CD4-positive, alpha-beta T cell treated with Interleukin-4 for 1 hour (primary cell): ENCODE data around the gene CADM2.

ENCODE experiments used
- DNase-seq, 2 donors: peaks; one replicate each; pipeline ENCODE4 v3.0.0-alpha.2; 2020 to 2022

The CADM2 gene

GRCh38 chr3:85342915-85343314 lies 384.1 kb downstream of the CADM2 start:
- DNase-seq, result no peak

- DNase-seq, result no peak
These were observed 396.8 kb downstream of the CADM2 start for GRCh38 chr3:85355572-85355971.

- DNase-seq, result no peak
These were observed 402.1 kb downstream of the CADM2 start for GRCh38 chr3:85360742-85361387.

GRCh38 chr3:85364296-85364909 lies 405.6 kb downstream of the CADM2 start:
- DNase-seq, result no peak

GRCh38 chr3:85370341-85370740 lies 411.6 kb downstream of the CADM2 start:
- DNase-seq, result no peak

DNA sequence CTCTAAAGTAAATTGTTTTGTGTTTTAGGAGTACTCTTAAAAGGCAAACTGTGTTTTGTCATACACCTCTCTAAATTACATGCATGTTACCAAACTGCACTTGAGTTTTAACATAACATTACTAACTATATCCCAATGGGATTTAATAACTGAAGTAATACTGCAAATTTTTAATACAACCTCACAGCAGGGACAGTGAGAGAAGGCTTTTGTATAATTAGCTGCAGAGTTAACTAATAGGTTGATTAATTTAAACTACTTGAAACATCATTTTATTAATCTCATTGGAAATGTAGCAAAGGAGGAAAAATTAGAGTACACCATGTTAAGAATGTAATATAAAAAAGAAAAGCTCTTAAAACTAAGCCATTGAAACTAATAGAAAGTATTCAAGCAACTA lies 417.3 kb downstream of the CADM2 start:
- no peak for DNase-seq

GRCh38 chr3:85377115-85377514 lies 418.3 kb downstream of the CADM2 start:
- no peak for DNase-seq

GRCh38 chr3:85384372-85384771 lies 425.6 kb downstream of the CADM2 start:
- no peak for DNase-seq

DNA sequence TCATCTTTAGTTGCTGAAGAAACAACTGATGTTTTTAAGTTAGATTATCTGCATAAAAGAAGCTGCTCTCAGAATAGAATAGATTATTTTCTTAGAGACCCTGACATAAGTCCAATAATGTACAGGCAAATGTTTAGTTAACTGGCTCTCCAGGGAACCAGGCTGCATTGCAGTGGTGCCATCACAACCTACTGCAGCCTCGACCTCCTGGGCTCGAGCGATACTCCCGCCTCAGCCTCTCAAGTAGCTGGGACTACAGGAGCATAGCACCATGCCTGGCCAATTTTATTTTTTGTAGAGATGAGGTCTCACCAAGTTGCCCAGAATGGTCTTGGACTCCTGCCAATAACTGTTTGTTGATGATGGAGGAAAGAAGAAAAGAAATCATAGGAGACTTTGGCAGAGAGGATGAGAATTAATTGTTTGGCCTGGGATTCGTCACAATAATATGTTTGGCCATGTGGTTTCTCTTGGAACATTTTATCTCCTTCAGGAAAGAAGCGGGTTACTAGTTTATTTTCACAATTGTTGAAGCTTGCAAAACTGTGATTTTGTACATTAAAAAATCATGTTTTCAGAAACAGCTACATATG lies 429.2 kb downstream of the CADM2 start:
- DNase-seq, result no peak

DNA sequence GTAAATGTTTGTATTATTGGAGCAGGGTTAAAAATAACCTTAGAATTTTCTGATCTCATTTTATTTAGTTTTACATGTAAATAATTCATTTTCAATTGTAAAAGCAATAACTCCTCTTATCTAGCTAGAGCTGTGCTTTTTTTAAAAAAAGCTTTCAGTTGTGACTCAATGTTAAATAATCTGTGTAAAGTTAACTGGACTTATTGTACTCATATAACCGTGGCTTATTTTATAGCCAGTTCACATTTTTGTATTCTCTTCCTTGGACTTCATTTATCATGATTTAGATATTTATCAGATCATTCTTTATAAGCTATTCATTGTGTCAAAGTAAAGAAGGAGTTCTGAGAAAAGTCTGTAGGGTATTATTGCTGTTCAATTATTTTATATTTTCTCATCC lies 435.6 kb downstream of the CADM2 start:
- DNase-seq, result no peak

GRCh38 chr3:85397434-85397833 lies 438.6 kb downstream of the CADM2 start:
- no peak for DNase-seq

GRCh38 chr3:85426121-85426520 lies 467.3 kb downstream of the CADM2 start:
- DNase-seq, result no peak

- no peak for DNase-seq
These were observed 468.7 kb downstream of the CADM2 start for GRCh38 chr3:85427467-85427866.

GRCh38 chr3:85432081-85432480 lies 473.3 kb downstream of the CADM2 start:
- no peak for DNase-seq

GRCh38 chr3:85433319-85433718 lies 474.5 kb downstream of the CADM2 start:
- DNase-seq, result no peak

GRCh38 chr3:85455561-85456200 lies 496.9 kb downstream of the CADM2 start:
- no peak for DNase-seq

DNA sequence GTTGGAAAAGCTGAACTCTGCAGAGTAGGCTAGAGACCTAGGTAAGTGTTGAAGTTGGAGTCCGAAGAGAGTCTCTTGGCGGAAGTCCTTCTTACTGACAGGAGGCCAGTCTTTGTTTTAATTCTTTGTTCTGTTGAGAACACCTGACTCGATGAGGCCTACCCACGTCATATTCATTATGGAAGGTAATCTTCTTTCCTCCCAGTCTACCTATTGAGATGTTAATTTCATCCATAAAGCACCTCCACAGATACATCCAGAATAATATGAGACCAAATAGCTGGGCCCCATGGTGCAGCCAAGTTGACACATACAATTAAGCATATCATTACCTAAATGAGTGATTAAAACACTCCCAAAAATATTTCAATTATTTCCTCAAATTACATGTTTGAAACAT lies 515.5 kb downstream of the CADM2 start:
- no peak for DNase-seq

DNA sequence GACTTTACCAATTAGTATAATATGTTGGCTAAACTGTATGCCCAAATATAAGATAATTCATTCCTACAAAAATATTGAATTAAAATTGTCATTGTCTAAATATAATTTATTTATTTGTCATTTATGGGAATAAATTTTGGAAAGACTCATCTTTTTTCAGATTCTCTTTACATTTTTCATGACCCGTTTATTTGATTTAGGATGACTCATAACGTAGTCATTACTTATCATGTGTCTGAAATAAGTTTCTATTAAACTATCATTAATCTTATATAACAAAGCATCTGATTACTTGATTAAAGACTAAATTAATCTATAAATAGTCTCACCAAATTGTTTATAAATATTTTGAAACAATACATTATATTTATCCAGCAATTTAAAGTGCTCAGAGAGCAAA lies 516.6 kb downstream of the CADM2 start:
- DNase-seq, result no peak

GRCh38 chr3:85476891-85477495 lies 518.2 kb downstream of the CADM2 start:
- DNase-seq, result no peak

- DNase-seq, result no peak
These were observed 522.8 kb downstream of the CADM2 start for GRCh38 chr3:85481411-85482212.

GRCh38 chr3:85482213-85482490 lies 523.4 kb downstream of the CADM2 start:
- no peak for DNase-seq

- DNase-seq, result no peak
These were observed 525.2 kb downstream of the CADM2 start for GRCh38 chr3:85483986-85484385.

DNA sequence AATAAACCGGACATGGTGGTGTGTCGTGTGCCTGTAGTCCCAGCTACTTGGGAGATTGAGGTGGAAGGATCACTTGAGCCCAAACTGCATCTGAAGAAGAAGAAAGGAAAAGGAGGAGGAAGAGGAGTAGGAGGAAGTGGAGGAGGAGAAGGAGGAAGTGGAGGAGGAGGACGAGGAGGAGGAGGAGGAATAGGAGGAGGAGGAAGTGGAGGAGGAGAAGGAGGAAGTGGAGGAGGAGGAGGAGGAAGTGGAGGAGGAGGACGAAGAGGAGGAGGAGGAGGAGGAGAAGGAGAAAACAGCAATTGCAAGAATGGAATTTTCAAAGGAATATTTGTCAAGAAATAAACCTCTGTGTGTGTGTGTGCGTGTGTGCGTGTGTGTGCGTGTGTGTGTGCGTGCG lies 528.6 kb downstream of the CADM2 start:
- DNase-seq, result no peak
